ENCODE measurements around the gene PI16.

DNA sequence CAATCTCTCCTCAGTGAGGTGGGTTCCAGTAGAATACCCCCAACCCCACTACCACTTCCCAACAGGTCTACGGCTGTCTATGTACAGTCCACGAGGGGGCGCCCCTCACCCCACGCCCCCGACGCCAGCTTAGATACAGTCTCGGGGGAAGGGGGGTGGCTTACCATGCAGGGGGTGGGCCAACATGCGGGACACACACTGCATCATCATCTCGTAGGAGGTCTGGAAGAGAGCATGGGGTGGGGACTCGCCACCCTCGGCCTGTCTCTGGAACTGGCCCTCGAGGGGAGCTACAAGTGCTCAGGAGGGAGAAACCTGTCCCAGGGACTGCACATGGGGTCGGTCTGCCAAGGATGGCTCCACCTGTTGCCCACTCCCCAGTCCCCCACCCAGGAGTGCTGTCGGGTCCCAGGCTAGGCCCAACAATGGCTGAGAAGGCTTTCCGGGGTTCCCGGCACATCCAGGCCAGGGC, 23.0 kb downstream of the PI16 start:
- TF ChIP-seq EZH2 (IDR thresholded peaks at IDR 0.05; ENCODE audit: low read length, unreplicated experiment): no peak
- TF ChIP-seq, protein P1, sequence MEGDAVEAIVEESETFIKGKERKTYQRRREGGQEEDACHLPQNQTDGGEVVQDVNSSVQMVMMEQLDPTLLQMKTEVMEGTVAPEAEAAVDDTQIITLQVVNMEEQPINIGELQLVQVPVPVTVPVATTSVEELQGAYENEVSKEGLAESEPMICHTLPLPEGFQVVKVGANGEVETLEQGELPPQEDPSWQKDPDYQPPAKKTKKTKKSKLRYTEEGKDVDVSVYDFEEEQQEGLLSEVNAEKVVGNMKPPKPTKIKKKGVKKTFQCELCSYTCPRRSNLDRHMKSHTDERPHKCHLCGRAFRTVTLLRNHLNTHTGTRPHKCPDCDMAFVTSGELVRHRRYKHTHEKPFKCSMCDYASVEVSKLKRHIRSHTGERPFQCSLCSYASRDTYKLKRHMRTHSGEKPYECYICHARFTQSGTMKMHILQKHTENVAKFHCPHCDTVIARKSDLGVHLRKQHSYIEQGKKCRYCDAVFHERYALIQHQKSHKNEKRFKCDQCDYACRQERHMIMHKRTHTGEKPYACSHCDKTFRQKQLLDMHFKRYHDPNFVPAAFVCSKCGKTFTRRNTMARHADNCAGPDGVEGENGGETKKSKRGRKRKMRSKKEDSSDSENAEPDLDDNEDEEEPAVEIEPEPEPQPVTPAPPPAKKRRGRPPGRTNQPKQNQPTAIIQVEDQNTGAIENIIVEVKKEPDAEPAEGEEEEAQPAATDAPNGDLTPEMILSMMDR (conservative IDR thresholded peaks at IDR 0.05; ENCODE audit: low read depth, low read length): peak; percentile 48; the same call in 1 of the 2 replicates

All from PC-3 (cell line).